Measurements from ENCODE around the gene PTPRD.
"Not testable (repeated sequence)": the region's sequence is repeated elsewhere in the genome, so short reads cannot be mapped to it uniquely, and the experiment has no call there.

The PTPRD gene

GRCh38 chr9:8943392-8943791 is 1669.4 kb downstream of the PTPRD start:
- FAIRE-seq (no peak), DNase-seq (ENCODE audit: insufficient read length, low spot score) (no peak)
- TF ChIP-seq, protein P1, sequence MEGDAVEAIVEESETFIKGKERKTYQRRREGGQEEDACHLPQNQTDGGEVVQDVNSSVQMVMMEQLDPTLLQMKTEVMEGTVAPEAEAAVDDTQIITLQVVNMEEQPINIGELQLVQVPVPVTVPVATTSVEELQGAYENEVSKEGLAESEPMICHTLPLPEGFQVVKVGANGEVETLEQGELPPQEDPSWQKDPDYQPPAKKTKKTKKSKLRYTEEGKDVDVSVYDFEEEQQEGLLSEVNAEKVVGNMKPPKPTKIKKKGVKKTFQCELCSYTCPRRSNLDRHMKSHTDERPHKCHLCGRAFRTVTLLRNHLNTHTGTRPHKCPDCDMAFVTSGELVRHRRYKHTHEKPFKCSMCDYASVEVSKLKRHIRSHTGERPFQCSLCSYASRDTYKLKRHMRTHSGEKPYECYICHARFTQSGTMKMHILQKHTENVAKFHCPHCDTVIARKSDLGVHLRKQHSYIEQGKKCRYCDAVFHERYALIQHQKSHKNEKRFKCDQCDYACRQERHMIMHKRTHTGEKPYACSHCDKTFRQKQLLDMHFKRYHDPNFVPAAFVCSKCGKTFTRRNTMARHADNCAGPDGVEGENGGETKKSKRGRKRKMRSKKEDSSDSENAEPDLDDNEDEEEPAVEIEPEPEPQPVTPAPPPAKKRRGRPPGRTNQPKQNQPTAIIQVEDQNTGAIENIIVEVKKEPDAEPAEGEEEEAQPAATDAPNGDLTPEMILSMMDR (IDR thresholded peaks at IDR 0.05; ENCODE audit: insufficient read depth, missing control alignments): no peak

DNA sequence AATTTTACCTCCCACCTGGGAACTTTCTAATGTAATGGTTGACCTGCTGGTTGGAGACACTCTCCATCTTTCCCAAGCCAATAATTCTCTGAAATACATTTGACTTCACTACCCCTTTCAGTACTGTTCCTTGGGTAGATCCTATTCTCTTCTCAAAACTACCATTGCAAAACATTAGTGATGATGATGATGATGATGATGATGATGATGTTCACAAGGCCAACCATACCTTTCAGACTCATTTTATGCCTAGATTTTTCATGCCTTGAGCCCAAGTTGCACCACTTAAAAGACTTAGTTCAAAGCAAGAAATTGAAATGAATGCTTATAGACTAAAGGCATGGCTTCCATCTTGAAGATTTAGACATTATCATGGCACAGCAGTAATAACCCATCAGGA is 1672.2 kb downstream of the PTPRD start:
- TF ChIP-seq, protein P1 (IDR thresholded peaks at IDR 0.05; ENCODE audit: insufficient read depth, missing control alignments): no peak
- DNase-seq (ENCODE audit: insufficient read length, low spot score) (no peak), FAIRE-seq (no peak)

DNA sequence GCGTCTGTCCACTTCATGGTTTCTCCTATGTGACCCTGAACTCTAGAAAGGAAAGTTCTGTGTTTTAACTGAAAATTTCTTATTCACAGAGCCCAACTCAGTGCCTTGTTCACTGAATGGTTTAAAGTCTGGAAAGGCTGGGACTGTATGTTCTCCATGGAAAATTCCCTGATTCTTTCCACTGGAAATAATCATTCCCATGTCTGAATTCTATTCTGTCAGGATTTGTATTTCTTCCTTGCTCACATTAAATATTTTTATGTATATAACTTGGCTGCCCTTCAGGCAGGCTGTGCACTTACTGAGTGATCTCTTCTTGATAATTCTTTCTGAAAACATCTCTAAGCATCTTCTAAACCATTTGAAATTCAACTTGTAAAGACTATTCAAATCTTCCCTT is 1686.3 kb downstream of the PTPRD start:
- FAIRE-seq (no peak), DNase-seq (ENCODE audit: insufficient read length, low spot score) (no peak)
- TF ChIP-seq, protein P1 (IDR thresholded peaks at IDR 0.05; ENCODE audit: insufficient read depth, missing control alignments): no peak

GRCh38 chr9:8924562-8924961 is 1688.2 kb downstream of the PTPRD start:
- no peak for FAIRE-seq
- DNase-seq (ENCODE audit: insufficient read length, low spot score): no peak
- TF ChIP-seq, protein P1 (IDR thresholded peaks at IDR 0.05; ENCODE audit: insufficient read depth, missing control alignments): no peak

DNA sequence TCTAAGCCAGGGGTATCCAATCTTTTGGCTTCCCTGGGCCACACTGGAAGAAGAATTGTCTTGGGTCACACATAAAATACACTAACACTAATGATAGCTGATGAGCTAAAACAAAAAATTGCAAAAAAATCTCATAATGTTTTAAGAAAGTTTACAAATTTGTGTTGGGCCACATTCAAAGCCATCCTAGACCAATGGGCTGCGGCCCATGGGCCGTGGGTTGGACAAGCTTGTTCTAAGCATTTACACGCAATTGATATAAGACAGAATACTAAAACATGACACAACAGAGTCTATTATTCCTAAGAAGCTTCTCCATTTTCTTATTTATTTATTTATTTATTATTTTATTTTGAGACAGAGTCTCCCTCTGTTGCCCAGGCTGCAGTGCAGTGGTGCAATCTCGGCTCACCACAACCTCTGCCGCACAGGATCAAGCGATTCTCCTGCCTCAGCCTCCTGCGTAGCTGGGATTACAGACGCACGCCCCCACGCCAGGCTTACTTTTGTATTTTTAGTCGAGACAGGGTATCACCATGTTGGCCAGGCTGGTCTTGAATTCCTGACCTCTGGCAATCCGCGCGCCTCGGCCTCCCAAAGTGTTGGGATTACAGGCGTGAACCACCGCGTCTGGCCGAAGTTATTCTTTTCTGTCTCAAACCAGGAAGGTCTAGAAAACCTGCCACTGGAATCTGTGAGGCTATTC is 1692.2 kb downstream of the PTPRD start:
- not testable (repeated sequence) for FAIRE-seq; DNase-seq (ENCODE audit: insufficient read length, low spot score)

DNA sequence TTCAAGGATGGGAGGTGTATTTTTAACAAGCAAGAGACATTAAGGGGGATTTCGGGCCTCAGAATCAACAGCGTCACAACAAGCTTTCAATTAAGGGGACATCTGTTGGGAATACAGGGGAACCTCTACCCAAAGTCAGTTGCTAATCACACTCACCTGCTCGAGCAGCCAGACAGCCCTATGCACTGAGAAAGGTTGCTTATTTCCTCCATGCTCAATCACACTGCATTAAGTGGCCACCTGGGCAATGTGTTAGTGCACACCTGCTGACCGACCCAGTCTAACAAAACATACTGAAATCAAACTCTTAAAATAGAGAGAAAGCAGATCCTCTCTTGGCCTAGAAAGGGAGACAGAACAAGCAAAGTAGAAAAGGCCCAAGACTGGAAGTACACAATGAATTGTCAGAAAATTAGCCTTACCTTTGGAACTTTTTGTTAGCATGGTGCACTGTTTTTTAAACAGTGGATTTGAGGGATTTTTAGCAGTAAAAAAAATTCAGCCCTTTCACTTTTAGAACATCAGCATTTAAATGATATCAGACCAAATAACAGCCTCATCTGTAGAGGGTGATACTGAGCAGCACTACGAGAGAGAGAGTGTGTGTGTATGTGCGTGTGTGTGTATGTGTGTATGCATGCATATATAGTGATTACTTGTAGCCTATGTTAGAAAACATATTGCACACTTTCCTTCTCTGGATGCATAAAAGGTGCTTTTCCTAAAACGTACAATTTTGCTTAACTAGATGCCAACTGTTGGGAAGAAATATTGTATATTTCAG is 1694.7 kb downstream of the PTPRD start:
- FAIRE-seq (no peak), DNase-seq (ENCODE audit: insufficient read length, low spot score) (no peak)
- TF ChIP-seq, protein P1 (IDR thresholded peaks at IDR 0.05; ENCODE audit: insufficient read depth, missing control alignments): no peak

DNA sequence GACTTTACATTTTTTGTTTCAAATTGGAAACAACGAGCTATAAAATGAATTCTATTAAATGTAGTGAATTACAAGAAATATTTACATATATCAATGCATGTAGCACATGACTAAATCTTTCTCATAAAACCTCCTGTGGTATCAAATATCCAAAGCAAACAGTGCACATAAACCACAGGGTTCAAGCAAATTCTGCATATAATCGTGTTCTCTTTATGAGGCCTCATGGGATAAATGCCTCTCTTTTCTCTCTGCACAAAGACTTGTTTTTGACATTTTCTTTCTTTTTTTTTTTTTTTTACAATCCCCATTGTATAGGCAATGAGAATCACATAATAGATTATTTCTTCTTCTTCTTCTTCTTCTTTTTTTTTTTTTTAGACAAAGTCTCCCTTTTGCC is 1696.0 kb downstream of the PTPRD start:
- FAIRE-seq (no peak), DNase-seq (ENCODE audit: insufficient read length, low spot score) (no peak)
- TF ChIP-seq, protein P1 (IDR thresholded peaks at IDR 0.05; ENCODE audit: insufficient read depth, missing control alignments): no peak
